ENCODE results near the gene BCAP31. TPM values are rescaled to one million over a fixed set of nuclear protein-coding genes. Genes with fewer than 3 reads are reported as not detected.

The BCAP31 gene
- total RNA-seq, 1 experiment from 2014 or later = 432 TPM

GRCh38 chrX:153772316-153773217, 48.4 kb upstream of the BCAP31 start:
- H3K9me3 ChIP-seq (ENCODE audit: control insufficient read depth, insufficient read depth, low read depth, low read length) = no peaks in the 10 kb centered on the region
- no peaks in the 10 kb centered on the region for H3K4me1 ChIP-seq (ENCODE audit: control insufficient read depth, insufficient read depth, low read length)
- H3K27me3 ChIP-seq (ENCODE audit: control insufficient read depth, insufficient read depth, low read length) = no peaks in the 10 kb centered on the region
- ATAC-seq = no peak
- DNase-seq (ENCODE audit: low read depth, low spot score) = no peak
- no peak overlapping the region for H3K4me3 ChIP-seq (ENCODE audit: low read depth in 2 of 2, low read length in 2 of 2)
- POLR2A ChIA-PET = interaction anchor here (0.5 kb wide), 1 partner anchor 173 kb away, joined by 11 read pairs; no protein-coding TSS in a partner anchor
- BruUV-seq (replicated peaks) = no TSS peak
- H3K36me3 ChIP-seq (ENCODE audit: control insufficient read depth, insufficient read depth, low read length) = no peaks in the 10 kb centered on the region
- intact Hi-C loops (cut with micrococcal nuclease; ENCODE audit: unreplicated experiment) (no loop called here), in situ Hi-C loops (cut with HindIII; ENCODE audit: low pct_unique_long_range_greater_than_20kb, low sequenced_read_pairs) (no loop called here)
- no peak for TF ChIP-seq REST (IDR thresholded peaks at IDR 0.05; ENCODE audit: insufficient read depth in 1 of 2, low read depth in 2 of 2, low read length in 1 of 2)
- no peak for TF ChIP-seq TCF7L2 (IDR thresholded peaks at IDR 0.05; ENCODE audit: low read depth, low read length)
- TF ChIP-seq SIN3A (IDR thresholded peaks at IDR 0.05; ENCODE audit: borderline replicate concordance, insufficient read depth, low read depth, low read length) = no peak
- no peak for TF ChIP-seq POLR2AphosphoS5 (IDR thresholded peaks at IDR 0.05; ENCODE audit: low read depth, low read length)
- TF ChIP-seq CTCF (IDR thresholded peaks at IDR 0.05) = no peak
- CTCF ChIA-PET = no interaction called here
- H3K27ac ChIP-seq (ENCODE audit: low read length) = no peak overlapping the region

- BruUV-seq (replicated peaks) = no TSS peak
- POLR2A ChIA-PET = interaction anchor here (0.5 kb wide), 1 partner anchor 31 kb away, joined by 3 read pairs; no protein-coding TSS in a partner anchor
- 0 out of 2 replicates have a peak, but pooled peaks cover under 1% of the 10 kb centered on the region for H3K4me1 ChIP-seq (ENCODE audit: control insufficient read depth, insufficient read depth, low read length)
- TF ChIP-seq SIN3A (IDR thresholded peaks at IDR 0.05; ENCODE audit: borderline replicate concordance, insufficient read depth, low read depth, low read length) (no peak), REST (IDR thresholded peaks at IDR 0.05; ENCODE audit: insufficient read depth in 1 of 2, low read depth in 2 of 2, low read length in 1 of 2) (no peak), CTCF (IDR thresholded peaks at IDR 0.05) (no peak), TCF7L2 (IDR thresholded peaks at IDR 0.05; ENCODE audit: low read depth, low read length) (no peak), POLR2AphosphoS5 (IDR thresholded peaks at IDR 0.05; ENCODE audit: low read depth, low read length) (no peak)
- DNase-seq (ENCODE audit: low read depth, low spot score) = no peak
- intact Hi-C loops (cut with micrococcal nuclease; ENCODE audit: unreplicated experiment) (no loop called here), in situ Hi-C loops (cut with HindIII; ENCODE audit: low pct_unique_long_range_greater_than_20kb, low sequenced_read_pairs) (no loop called here)
- H3K9me3 ChIP-seq (ENCODE audit: control insufficient read depth, insufficient read depth, low read depth, low read length) = no peaks in the 10 kb centered on the region
- no peak overlapping the region for H3K4me3 ChIP-seq (ENCODE audit: low read depth in 2 of 2, low read length in 2 of 2)
- no peaks in the 10 kb centered on the region for H3K27me3 ChIP-seq (ENCODE audit: control insufficient read depth, insufficient read depth, low read length)
- H3K27ac ChIP-seq (ENCODE audit: low read length) = no peak overlapping the region
- CTCF ChIA-PET = no interaction called here
- no peak for ATAC-seq
- no peaks in the 10 kb centered on the region for H3K36me3 ChIP-seq (ENCODE audit: control insufficient read depth, insufficient read depth, low read length)
Measured at GRCh38 chrX:153771415-153772315, 47.5 kb upstream of the BCAP31 start.

All from Panc1 (cell line).